GM12874 (cell line): Measurements from ENCODE around the gene SNX13.

ENCODE experiments used
- TF ChIP-seq, protein P1 (sequence below): IDR thresholded peaks from 2 replicates; pipeline ENCODE4 v1.5.1; 2011; ENCODE audit warnings: low read depth, mild to moderate bottlenecking, control low read depth, low read length, moderate library complexity; ENCODE audit not compliant: insufficient read depth

The SNX13 gene, protein sequence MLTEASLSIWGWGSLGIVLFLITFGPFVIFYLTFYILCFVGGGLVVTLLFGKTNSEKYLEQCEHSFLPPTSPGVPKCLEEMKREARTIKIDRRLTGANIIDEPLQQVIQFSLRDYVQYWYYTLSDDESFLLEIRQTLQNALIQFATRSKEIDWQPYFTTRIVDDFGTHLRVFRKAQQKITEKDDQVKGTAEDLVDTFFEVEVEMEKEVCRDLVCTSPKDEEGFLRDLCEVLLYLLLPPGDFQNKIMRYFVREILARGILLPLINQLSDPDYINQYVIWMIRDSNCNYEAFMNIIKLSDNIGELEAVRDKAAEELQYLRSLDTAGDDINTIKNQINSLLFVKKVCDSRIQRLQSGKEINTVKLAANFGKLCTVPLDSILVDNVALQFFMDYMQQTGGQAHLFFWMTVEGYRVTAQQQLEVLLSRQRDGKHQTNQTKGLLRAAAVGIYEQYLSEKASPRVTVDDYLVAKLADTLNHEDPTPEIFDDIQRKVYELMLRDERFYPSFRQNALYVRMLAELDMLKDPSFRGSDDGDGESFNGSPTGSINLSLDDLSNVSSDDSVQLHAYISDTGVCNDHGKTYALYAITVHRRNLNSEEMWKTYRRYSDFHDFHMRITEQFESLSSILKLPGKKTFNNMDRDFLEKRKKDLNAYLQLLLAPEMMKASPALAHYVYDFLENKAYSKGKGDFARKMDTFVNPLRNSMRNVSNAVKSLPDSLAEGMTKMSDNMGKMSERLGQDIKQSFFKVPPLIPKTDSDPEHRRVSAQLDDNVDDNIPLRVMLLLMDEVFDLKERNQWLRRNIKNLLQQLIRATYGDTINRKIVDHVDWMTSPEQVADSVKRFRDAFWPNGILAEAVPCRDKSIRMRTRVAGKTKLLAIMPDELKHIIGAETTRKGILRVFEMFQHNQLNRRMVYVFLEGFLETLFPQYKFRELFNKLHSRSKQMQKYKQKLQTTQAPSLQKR

DNA sequence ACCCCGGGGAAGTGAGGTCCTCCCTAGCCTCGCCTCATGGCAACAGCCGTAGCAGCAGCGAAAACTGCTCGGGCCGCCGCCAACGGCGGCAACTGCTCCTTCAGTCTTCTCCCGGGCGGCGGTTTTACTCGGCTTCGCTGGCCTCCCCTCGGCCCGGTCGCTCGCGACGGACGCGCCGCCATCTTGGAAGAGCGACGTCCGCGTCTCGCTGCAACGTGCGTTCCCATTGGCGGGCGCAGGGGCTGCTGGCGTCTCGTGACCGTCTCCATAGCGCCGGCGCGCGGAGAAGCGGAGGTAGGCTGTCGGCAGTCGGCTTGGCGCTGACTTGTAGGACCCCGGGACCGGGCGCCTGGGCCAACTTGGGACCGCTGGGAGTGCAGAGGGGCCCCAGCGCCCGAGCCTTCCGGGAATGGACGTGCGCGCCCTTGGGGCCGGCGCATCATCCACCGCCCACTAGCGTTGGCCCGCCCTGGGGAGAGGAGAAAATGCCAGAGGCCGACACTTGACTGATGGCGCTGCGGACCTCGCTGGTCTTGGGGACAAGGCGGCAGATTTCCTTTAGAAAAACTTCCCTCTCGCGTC is at the start of gene SNX13:
Gene SNX13, minus strand, starts transcription at position 193 of the 582 bp plus-strand sequence. CDS start 199 bp downstream, outside the sequence.
- TF ChIP-seq, protein P1, sequence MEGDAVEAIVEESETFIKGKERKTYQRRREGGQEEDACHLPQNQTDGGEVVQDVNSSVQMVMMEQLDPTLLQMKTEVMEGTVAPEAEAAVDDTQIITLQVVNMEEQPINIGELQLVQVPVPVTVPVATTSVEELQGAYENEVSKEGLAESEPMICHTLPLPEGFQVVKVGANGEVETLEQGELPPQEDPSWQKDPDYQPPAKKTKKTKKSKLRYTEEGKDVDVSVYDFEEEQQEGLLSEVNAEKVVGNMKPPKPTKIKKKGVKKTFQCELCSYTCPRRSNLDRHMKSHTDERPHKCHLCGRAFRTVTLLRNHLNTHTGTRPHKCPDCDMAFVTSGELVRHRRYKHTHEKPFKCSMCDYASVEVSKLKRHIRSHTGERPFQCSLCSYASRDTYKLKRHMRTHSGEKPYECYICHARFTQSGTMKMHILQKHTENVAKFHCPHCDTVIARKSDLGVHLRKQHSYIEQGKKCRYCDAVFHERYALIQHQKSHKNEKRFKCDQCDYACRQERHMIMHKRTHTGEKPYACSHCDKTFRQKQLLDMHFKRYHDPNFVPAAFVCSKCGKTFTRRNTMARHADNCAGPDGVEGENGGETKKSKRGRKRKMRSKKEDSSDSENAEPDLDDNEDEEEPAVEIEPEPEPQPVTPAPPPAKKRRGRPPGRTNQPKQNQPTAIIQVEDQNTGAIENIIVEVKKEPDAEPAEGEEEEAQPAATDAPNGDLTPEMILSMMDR, result peak; percentile 47; the same call in 1 of the 2 replicates

DNA sequence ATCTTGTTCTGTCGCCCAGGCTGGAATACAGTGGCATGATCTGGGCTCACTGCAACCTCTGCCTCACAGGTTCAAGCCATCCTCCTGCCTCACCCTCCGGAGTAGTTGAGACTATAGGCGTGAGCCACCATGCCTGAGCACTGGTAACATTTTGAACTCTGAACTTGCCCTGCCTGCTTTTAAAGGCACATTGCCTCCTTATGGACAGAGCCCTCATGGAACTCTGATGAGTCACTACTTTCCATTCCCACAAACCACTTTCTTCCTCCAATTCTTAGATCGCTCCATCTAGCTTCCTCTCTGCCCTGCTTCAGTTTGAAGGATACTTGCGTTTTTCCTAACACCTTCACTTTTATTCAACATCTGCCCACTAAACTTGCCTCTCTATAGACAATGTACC is 49.3 kb upstream of the SNX13 start:
- TF ChIP-seq, protein P1, result no peak

DNA sequence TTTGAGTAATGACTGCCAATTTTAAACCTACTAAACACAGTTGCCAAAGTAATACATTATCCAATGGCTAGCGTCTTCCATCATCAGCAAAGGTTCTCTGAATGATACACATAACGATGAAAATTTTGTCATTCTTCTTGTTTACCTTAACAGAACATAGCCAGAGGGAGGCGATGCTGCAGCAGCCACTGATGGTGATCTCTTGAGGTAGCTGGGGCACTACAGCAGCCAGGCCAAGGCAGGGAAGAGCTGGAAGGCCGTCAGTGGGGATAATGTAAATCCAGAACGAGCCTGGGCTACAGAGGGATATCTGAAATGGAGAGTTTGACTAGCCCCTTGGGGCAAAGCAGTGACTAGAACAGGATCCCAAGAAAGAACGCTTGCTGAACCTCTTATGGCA is 48.6 kb upstream of the SNX13 start:
- TF ChIP-seq, protein P1, result no peak

DNA sequence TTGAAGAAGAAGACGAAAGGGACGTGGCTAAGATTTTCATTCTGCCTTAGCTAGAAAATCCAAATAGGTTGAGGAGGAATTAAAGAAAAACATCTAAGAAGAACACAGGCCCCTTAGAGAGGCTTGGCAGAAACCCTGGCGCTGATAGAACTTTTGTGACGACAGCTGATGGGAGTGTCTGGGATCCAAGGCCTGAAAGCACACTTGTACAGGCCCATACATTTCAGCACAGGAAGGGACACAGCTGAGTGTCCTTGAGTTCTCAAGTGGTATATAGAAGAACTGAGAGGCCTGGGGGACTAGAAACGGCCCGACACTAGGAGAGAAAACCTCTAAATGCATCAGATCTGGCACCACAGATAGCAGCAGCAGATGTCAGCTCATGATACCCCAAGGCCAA is 47.8 kb upstream of the SNX13 start:
- TF ChIP-seq, protein P1, result no peak

DNA sequence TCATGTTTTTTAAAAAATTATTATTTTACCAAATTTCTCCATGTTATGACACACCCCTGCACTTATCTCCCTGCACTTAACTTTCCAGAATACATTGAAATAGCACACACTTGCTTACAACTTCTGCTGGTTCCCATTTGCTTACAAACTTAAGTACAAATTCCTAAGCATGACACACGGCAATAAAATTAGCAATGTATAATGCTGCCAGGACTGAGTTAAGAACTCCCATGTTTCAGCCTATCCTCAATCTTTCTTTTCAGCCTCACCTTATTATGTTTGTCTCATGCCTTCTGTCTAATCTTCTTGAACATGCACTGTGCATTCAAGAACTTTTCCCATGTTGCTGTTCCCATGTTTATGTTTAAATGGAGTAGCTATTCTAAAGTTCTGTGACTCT is 46.6 kb upstream of the SNX13 start:
- TF ChIP-seq, protein P1, result no peak

DNA sequence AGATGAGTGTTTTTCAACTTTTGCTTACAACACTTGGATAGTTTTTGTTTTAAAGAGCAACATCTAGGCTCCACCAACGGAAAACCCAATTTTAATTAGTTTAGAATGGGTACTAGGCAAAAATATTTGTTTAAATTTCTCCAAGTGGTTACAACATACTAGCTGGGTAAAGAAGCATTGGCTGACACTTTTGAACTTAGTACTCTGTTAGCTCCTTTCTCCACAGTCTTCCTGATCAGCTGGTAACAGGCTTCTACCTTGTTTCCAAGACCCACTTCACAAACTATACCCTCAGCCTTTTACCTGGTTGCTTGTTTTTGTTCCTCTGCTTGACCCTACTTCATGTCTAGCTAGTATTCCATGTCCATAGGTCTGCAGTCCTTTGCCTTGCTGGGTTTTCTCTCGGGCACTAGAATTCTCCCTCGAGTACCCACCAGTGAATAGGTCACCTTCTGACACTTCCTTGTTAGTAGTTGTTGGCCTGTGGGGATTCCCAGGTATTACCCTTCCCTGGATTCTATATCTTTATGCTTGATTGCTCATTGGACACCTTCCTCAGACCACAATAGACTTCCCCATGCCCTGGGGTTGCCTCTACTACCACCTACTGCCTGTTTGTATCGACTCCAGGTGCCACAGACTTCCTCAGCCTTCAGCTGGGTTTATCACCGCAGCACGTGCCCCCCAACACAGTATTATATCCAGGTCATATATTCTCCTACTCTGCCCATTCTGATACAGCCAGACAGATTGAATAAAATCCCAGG is 45.4 kb upstream of the SNX13 start:
- TF ChIP-seq, protein P1, result no peak
